Cardiac muscle cell (in vitro differentiated cells and primary cell): ENCODE results near the gene CLCN2. TPM values are rescaled to one million over a fixed set of nuclear protein-coding genes. Genes with fewer than 3 reads are reported as not detected.

ENCODE experiments used
- DNase-seq, 2 donors: peaks; one replicate each; pipeline versions ENCODE4 v3.0.0 to v3.0.0-alpha.2; 2010 to 2017; ENCODE audit warnings: low read depth in 1 of 2, low spot score in 1 of 2
- H3K27ac ChIP-seq: fragments of 200-600 bp; sonication (generic); 2 replicates; pipeline ENCODE4 v1.5.1; 2016
- H3K27me3 ChIP-seq: fragments of 200-600 bp; sonication (generic); 2 replicates; pipeline ENCODE4 v1.6.0; 2016; ENCODE audit warnings: control low read depth
- H3K36me3 ChIP-seq: fragments of 200-600 bp; sonication (generic); 2 replicates; pipeline ENCODE4 v1.5.1; 2016; ENCODE audit warnings: control low read depth
- H3K4me1 ChIP-seq: fragments of 200-600 bp; sonication (generic); 2 replicates; pipeline ENCODE4 v1.8.1; 2017; ENCODE audit warnings: low read depth, mild to moderate bottlenecking, mixed run types
- H3K4me3 ChIP-seq: fragments of 200-600 bp; sonication (generic); 2 replicates; pipeline ENCODE4 v1.5.1; 2016; ENCODE audit warnings: mild to moderate bottlenecking
- H3K9me3 ChIP-seq: fragments of 200-600 bp; sonication (generic); 2 replicates; pipeline ENCODE4 v1.5.1; 2017; ENCODE audit warnings: low read depth, mild to moderate bottlenecking, control low read depth
- CTCF ChIP-seq: IDR thresholded peaks from 2 replicates; pipeline ENCODE4 v1.5.1; 2012; ENCODE audit warnings: low read depth, mild to moderate bottlenecking, low read length
- polyA plus RNA-seq: library from polyadenylated mRNA; unstranded; fragments of >200 nt; fragmentation: Nextera tagmentation; extraction: Ambion mirVana; gene quantifications from 2 replicates; pipeline ENCODE4 v1.2.1, GENCODE V29; 2016
- total RNA-seq: library from RNA; depleted of rRNA; stranded (reverse); fragments of >200 nt; gene quantifications from 2 replicates; pipeline ENCODE4 v1.2.3, GENCODE V29; 2016

The CLCN2 gene
- total and polyA plus RNA-seq, 2 experiments from 2014 or later, result 12.3 to 18.4 TPM

- Histone ChIP-seq H3K4me1 (no peaks in the 10 kb centered on the region), H3K27ac (no peak overlapping the region), H3K36me3 (no peaks in the 10 kb centered on the region), H3K9me3 (no peaks in the 10 kb centered on the region), H3K4me3 (no peak overlapping the region), H3K27me3 (peaks cover 14% of the 10 kb centered on the region)
- no peak for TF ChIP-seq CTCF
- no peak for DNase-seq
These were observed 21.8 kb upstream of the CLCN2 start for GRCh38 chr3:184383033-184383740.

GRCh38 chr3:184382326-184383032 lies 21.1 kb upstream of the CLCN2 start:
- no peak for DNase-seq
- Histone ChIP-seq H3K4me1 (peaks cover 2% of the 10 kb centered on the region), H3K36me3 (no peaks in the 10 kb centered on the region), H3K4me3 (no peak overlapping the region), H3K9me3 (no peaks in the 10 kb centered on the region), H3K27ac (no peak overlapping the region), H3K27me3 (peaks cover 14% of the 10 kb centered on the region)
- no peak for TF ChIP-seq CTCF

- H3K4me3 ChIP-seq, result no peak overlapping the region
- H3K9me3 ChIP-seq, result no peaks in the 10 kb centered on the region
- peak in 1 of 2 donors; percentile 37 for DNase-seq
- H3K4me1 ChIP-seq, result peaks cover 5% of the 10 kb centered on the region
- H3K27me3 ChIP-seq, result peaks cover 14% of the 10 kb centered on the region
- no peak for TF ChIP-seq CTCF
- no peaks in the 10 kb centered on the region for H3K36me3 ChIP-seq
- no peak overlapping the region for H3K27ac ChIP-seq
These were observed 20.1 kb upstream of the CLCN2 start for GRCh38 chr3:184381261-184382224.

GRCh38 chr3:184380627-184381260 lies 19.3 kb upstream of the CLCN2 start:
- Histone ChIP-seq H3K27ac (no peak overlapping the region), H3K9me3 (no peaks in the 10 kb centered on the region), H3K36me3 (no peaks in the 10 kb centered on the region), H3K4me1 (peaks cover 5% of the 10 kb centered on the region), H3K27me3 (peaks cover 14% of the 10 kb centered on the region), H3K4me3 (peak overlapping the region; percentile 61)
- no peak for TF ChIP-seq CTCF
- DNase-seq, result peak in 1 of 2 donors; percentile 24

GRCh38 chr3:184380185-184380626 lies 18.8 kb upstream of the CLCN2 start:
- H3K27me3 ChIP-seq, result peaks cover 14% of the 10 kb centered on the region
- H3K27ac ChIP-seq, result no peak overlapping the region
- DNase-seq, result peak; percentile 51 to 83
- peaks cover 5% of the 10 kb centered on the region for H3K4me1 ChIP-seq
- peak overlapping the region; percentile 61 for H3K4me3 ChIP-seq
- no peaks in the 10 kb centered on the region for H3K9me3 ChIP-seq
- H3K36me3 ChIP-seq, result no peaks in the 10 kb centered on the region
- no peak for TF ChIP-seq CTCF
